GM21786 (cell line): ENCODE results near the gene PRDM2.

ENCODE experiments used
- ATAC-seq: cut with Tn5 transposase; IDR thresholded peaks from one replicate; pipeline ENCODE4 v1.9.1; 2021; ENCODE audit not compliant: unreplicated experiment

Gene PRDM2

DNA sequence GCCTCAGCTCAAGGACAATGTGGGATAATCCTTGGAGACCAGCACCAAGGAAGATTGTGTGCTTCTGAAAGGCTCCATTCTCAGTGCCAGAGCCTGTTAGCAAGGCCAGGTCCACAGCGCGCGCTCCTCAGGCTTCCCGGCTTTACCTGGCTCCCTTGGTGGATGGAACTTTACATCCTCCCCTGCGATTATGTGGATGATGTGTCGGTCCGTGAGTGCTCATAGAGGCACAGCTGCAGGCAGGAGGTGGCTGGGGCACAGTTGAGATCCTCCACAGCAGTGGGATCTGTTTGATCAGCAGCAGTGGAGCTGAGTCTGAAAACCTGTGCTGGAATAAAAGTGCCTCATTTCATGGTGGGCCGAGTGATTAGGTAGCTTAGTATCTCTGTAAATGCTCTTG lies 62.7 kb downstream of the PRDM2 start:
- no peak for ATAC-seq

- no peak for ATAC-seq
Observed at GRCh38 chr1:13763222-13763621, 63.2 kb downstream of the PRDM2 start.

- no peak for ATAC-seq
Observed at GRCh38 chr1:13763991-13764390, 64.0 kb downstream of the PRDM2 start.

GRCh38 chr1:13764588-13765332 lies 64.8 kb downstream of the PRDM2 start:
- ATAC-seq = no peak

DNA sequence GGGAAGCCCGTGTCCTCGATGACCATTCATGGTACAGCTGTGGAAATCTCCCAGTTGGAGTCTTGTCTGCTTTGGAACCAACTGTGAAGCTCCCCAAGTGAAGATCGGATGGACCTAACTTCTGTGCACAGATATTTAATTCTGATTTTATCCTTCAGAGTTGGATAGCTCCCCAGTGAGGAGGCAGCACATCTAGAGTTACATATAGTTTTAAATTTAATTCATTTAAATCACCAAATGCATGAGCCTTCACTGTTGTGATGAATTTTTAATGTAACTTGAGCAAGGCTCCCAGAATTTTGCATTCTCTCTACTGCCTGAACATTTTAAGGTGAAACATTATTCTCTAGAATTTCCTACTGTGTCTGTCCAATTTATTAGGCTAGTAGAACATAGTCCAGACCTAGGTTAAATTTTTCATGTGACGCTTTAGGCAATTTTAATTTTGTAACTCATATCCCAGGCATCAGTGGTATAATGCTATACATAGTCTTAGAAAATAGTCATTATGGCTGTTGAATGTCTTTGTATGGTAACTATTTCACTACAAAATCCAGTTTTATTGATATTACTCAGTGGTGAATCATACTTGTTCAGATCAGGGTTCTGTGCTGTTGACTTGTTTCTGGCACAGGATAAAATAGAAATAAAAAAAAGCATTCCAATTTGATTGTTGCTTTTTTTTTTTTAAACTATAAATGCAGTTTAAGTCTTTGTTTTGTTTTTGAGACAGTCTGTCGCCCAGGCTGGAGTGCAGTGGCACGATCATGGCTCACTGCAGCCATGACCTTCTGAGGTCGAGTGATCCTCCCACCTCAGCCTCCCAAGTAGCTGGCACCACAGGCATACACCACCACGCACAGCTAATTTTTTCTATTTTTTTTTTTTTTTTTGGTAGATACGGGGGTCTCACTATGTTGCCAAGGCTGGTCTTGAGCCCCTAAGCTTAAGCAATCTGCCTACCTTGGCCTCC lies 66.9 kb downstream of the PRDM2 start:
- no peak for ATAC-seq

GRCh38 chr1:13769212-13769611 lies 69.2 kb downstream of the PRDM2 start:
- ATAC-seq = no peak

- no peak for ATAC-seq
Observed at GRCh38 chr1:13769830-13770229, 69.8 kb downstream of the PRDM2 start.

- ATAC-seq = no peak
Observed at GRCh38 chr1:13770743-13771142, 70.8 kb downstream of the PRDM2 start.

DNA sequence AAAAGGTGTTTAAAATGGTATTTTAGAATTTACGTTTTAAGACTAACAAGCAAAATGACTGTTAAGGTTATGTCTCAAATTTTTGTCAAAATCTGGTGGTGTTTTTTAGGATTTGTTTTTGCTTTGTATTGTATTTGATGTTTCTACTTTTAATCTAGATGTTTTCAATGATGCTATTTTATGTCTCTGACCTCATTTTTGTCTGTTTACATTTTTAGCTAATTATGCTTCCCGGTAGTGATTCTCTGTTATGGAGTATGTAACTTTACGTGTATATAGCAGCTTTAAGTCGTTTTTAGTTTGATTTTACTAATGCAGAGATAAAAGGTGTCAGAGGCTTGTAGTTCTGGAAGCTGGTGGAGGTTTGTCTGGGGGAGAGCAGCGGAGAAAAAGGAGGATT lies 71.8 kb downstream of the PRDM2 start:
- no peak for ATAC-seq

DNA sequence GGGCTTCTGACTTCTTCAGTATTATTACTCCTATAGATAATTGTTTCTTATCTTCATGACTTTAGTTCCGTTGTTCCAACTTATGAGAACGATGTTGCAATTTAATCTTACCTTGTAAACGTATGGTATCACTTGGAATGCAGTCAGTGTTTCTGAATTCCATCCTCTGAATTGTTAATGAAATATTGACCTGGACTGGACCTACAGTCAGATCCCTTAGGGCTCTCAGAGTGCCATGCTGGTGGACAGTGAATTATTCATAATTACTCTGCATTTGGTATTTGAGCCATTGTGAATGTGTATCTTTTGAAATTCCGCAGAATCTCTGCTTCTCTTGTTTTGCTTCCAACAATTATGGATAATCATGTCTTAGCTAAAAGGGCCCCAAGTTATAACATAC lies 72.3 kb downstream of the PRDM2 start:
- no peak for ATAC-seq

GRCh38 chr1:13774121-13774520 lies 74.1 kb downstream of the PRDM2 start:
- ATAC-seq = no peak

DNA sequence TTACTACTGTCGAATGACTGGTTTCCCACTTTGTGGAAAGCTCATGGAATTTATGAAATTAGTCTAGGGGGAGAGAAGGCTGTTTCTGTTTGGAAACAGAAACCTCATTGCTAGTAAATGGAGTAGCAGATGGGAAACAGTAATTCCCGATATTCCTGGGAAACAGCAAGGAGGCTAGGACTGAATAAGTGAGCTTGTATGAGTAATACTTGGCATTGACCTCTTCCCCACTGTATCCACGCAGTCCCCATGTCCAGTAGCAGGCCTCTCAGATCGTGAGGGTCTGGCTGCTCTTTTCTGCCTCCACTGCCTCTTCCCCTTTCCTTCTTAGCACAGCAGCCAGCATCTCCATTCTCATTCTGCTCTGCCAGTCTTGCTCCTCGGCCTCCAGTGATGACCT lies 75.5 kb downstream of the PRDM2 start:
- no peak for ATAC-seq

- ATAC-seq = no peak
Observed at GRCh38 chr1:13775916-13776315, 75.9 kb downstream of the PRDM2 start.

DNA sequence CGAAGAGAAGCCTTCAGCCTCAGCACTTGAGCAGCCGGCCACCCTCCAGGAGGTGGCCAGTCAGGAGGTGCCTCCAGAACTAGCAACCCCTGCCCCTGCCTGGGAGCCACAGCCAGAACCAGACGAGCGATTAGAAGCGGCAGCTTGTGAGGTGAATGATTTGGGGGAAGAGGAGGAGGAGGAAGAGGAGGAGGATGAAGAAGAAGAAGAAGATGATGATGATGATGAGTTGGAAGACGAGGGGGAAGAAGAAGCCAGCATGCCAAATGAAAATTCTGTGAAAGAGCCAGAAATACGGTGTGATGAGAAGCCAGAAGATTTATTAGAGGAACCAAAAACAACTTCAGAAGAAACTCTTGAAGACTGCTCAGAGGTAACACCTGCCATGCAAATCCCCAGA lies 78.4 kb downstream of the PRDM2 start:
- no peak for ATAC-seq

GRCh38 chr1:13779930-13780329 lies 79.9 kb downstream of the PRDM2 start:
- ATAC-seq = no peak

GRCh38 chr1:13780780-13781179 lies 80.8 kb downstream of the PRDM2 start:
- no peak for ATAC-seq

DNA sequence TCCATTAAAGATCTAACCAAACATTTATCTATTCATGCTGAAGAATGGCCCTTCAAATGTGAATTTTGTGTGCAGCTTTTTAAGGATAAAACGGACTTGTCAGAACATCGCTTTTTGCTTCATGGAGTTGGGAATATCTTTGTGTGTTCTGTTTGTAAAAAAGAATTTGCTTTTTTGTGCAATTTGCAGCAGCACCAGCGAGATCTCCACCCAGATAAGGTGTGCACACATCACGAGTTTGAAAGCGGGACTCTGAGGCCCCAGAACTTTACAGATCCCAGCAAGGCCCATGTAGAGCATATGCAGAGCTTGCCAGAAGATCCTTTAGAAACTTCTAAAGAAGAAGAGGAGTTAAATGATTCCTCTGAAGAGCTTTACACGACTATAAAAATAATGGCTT lies 81.2 kb downstream of the PRDM2 start:
- ATAC-seq = no peak

- ATAC-seq = no peak
Observed at GRCh38 chr1:13781907-13782633, 82.1 kb downstream of the PRDM2 start.

DNA sequence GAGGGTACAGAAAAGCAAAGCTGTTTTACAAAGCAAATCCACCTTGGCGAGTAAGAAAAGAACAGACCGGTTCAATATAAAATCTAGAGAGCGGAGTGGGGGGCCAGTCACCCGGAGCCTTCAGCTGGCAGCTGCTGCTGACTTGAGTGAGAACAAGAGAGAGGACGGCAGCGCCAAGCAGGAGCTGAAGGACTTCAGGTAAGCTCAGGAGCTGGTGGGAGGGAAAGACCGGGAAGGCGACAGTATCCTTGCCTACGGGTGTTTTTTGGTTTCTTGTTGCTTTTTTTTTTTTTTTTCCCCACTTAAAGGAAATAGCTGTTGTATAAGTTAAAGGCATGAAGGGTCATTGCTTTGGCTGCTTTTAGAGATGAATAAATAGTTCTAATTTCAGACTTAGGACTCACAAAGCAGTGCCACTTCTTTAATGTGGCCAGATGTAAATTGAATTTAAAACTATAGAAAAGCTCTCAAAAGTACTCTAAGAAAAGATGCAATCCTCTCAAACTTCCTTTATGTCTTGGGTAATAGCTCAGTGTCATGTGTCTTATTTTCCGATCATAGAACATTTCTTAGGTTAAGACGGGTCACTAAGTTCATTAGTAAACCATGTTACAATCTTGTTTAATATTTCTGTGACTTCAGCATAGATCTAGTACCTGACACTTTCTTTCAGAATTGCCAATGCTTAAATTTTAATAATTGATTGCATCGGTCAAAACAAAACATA lies 82.8 kb downstream of the PRDM2 start:
- no peak for ATAC-seq

GRCh38 chr1:13783551-13783950 lies 83.6 kb downstream of the PRDM2 start:
- ATAC-seq = no peak

DNA sequence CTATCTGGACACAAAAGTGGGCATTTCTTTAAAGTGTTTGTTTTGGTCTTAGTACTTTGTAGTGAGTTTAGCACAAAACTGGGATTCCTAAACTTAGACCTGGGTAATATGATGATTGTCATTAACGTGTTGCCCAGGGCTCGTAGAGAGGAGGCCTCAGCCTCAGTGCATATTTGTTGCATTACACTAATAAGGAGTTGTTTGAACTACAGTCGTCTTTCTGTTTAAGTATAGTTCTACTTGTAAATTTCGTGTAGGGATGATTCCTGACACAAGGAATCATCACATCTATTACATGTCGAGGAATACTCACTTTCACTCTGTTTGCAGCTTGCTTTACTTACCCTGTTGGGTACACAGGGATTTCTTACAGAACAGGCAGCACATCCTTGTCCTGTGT lies 85.0 kb downstream of the PRDM2 start:
- no peak for ATAC-seq
